ENCODE data around the gene ANKRD37.

ANKRD37 gene

DNA sequence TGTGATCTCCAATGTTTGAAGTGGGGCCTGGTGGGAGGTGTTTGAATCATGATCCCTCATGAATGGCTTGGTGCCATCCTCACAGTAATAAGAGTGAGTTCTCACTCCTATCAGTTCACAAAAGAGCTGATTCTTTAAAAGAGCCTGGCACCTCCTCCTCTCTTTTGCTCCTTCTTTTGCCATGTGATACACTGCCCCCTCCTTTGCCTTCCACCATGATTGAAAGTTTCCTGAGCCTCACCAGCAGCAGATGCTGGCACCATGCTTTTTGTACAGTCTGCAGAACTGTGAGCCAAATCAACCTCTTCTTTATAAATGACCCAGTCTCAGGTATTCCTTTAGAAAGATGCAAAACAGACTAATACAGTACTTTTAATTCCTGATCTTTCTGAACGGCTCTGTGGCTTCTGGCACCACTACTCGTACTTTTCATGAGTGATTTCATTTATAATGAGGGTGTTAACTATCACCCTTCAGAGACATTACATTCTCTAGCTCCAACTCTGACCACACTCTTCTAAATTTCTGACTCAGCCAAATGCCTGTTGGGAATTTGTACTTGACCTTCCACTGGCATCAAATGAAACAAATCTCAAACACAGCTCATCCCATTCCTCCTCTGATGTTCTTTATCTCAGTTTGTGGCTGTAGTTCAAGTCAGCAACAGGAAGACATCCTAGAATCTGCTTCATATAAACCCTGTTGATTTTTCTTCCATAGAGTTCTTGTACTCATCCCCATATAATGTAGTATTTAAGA lies 24.9 kb downstream of the ANKRD37 start:
- no peak for DNase-seq
- TF ChIP-seq, protein P1, sequence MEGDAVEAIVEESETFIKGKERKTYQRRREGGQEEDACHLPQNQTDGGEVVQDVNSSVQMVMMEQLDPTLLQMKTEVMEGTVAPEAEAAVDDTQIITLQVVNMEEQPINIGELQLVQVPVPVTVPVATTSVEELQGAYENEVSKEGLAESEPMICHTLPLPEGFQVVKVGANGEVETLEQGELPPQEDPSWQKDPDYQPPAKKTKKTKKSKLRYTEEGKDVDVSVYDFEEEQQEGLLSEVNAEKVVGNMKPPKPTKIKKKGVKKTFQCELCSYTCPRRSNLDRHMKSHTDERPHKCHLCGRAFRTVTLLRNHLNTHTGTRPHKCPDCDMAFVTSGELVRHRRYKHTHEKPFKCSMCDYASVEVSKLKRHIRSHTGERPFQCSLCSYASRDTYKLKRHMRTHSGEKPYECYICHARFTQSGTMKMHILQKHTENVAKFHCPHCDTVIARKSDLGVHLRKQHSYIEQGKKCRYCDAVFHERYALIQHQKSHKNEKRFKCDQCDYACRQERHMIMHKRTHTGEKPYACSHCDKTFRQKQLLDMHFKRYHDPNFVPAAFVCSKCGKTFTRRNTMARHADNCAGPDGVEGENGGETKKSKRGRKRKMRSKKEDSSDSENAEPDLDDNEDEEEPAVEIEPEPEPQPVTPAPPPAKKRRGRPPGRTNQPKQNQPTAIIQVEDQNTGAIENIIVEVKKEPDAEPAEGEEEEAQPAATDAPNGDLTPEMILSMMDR (IDR thresholded peaks at IDR 0.05; ENCODE audit: low read depth, low read length), result no peak
- Histone ChIP-seq H3K36me3 (peaks cover 36% of the 10 kb centered on the region), H3K27me3 (ENCODE audit: insufficient read depth, low read depth, severe bottlenecking) (no peaks in the 10 kb centered on the region), H3K27ac (no peak overlapping the region), H3K9me3 (ENCODE audit: severe bottlenecking) (no peaks in the 10 kb centered on the region), H3K4me3 (ENCODE audit: low read depth, low read length) (no peak overlapping the region)

DNA sequence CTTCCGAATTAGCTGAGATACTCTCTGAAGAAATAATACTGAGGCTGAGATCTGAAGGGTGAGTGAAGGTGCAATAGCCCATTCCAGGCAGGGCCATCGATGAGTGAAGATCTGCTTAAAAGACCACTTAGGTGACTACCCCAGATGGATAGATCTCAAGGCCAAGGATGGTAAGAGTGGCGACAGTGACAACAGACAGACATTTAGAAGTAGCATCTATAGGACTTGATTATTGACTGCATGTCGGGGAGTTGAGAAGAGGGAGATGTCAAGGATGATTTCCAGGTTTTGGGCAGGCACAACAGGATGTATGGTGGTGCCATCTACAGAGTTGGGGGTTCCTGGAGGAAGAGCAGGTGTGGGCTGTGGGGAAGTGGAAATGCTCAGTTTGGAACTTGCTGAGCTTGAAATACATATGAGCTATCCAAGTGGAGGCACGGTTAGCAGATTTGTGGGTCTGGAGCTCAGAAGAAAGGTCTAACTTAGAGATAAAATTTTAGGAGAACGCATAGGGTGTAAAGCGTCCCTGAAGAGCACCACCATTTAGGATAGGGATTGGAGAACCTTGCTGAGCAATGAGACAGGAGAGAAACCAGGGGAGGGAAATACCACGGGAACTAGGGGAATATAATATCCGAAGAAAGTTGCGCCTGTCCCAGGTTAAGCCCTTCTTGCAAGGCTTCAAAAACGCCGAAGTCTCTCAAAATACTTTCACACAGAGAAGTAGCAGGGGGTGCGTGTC lies 28.4 kb downstream of the ANKRD37 start:
- Histone ChIP-seq H3K36me3 (peaks cover 16% of the 10 kb centered on the region), H3K9me3 (ENCODE audit: severe bottlenecking) (no peaks in the 10 kb centered on the region), H3K4me3 (ENCODE audit: low read depth, low read length) (peak overlapping the region; percentile 89), H3K27ac (peak overlapping the region; percentile 98), H3K27me3 (ENCODE audit: insufficient read depth, low read depth, severe bottlenecking) (no peaks in the 10 kb centered on the region)
- TF ChIP-seq, protein P1 (IDR thresholded peaks at IDR 0.05; ENCODE audit: low read depth, low read length), result no peak
- no peak for DNase-seq

DNA sequence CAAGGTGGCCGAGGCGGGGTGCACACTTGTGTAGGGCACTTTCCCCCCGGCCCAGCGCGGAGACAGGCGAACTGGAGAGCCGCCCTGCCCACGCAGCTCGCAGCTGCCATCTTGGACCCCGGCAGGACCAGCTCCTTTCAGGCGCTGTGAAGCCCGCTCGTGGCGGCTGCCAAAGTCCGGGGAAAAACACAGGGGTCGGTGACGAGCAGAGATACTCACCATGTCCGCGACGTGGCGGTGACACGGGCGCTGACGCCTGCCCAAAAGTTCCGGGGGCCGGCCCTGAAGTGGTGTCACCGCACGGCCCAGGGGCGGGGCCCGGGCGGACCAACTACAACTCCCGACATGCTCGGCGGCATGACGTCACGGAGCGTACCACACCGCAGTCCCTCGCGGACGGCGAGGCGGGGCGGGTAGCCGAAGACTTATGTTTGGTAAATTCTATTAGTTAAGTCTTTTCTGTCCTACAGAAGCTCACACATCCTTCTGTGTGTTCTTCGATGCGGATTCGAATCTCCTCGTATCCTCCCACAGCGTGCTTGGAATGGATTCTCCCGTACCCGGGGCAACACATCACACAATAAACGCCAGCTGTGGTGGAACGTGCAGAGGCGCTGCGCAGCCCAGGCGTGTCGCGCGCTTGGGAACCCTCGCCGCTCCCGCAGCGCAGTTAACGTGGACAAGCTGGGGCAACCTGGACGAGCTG lies 29.2 kb downstream of the ANKRD37 start, which contains the start of gene UFSP2:
UFSP2 (minus strand) TSS at position 318 of the 706 bp plus-strand sequence; CDS start at position 222, 96 bp downstream.
- peak within 1 kb of the TSS; percentile 89 for H3K4me3 ChIP-seq (ENCODE audit: low read depth, low read length)
- H3K27me3 ChIP-seq (ENCODE audit: insufficient read depth, low read depth, severe bottlenecking), result no peaks in the 10 kb centered on the region
- H3K9me3 ChIP-seq (ENCODE audit: severe bottlenecking), result no peaks in the 10 kb centered on the region
- H3K27ac ChIP-seq, result peak within 1 kb of the TSS; percentile 98
- peak; percentile 88 for DNase-seq
- peaks cover 16% of the 10 kb centered on the region for H3K36me3 ChIP-seq
- TF ChIP-seq, protein P1 (IDR thresholded peaks at IDR 0.05; ENCODE audit: low read depth, low read length), result no peak

DNA sequence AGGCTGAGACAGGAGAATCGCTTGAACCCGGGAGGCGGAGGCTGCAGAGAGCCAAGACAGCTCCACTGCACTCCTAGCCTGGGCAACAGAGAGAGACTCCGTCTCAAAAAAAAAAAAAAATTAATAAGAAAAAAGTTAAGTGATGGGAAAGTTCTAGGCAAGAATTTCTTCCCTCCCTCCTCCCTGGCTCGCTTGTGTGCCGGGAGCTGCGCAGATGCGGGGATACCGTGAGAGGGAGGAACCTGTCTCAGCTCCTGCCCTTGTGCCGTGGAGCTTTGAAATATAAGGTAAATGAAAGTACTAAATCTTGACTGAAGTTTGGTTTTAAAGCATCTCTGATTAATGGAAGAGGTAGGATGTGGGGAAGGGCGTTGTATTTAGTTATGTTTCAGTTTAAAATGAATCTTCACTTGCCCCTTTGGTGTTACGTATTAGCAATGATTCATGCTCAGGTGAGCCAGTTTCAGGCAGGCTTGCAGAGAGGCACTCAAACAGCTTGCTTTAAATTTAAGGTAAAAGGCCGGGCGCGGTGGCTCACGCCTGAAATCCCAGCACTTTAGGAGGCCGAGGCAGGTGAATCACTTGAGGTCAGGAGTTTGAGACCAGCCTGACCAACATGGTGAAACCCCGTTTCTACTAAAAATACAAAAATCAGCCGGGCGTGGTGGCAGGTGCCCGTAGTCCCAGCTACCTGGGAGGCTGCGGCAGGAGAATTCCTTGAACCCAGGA lies 30.5 kb downstream of the ANKRD37 start:
- H3K9me3 ChIP-seq (ENCODE audit: severe bottlenecking), result no peaks in the 10 kb centered on the region
- DNase-seq, result no peak
- TF ChIP-seq, protein P1 (IDR thresholded peaks at IDR 0.05; ENCODE audit: low read depth, low read length), result no peak
- H3K27ac ChIP-seq, result no peak overlapping the region
- no peaks in the 10 kb centered on the region for H3K27me3 ChIP-seq (ENCODE audit: insufficient read depth, low read depth, severe bottlenecking)
- peaks cover 6% of the 10 kb centered on the region for H3K36me3 ChIP-seq
- H3K4me3 ChIP-seq (ENCODE audit: low read depth, low read length), result no peak overlapping the region

DNA sequence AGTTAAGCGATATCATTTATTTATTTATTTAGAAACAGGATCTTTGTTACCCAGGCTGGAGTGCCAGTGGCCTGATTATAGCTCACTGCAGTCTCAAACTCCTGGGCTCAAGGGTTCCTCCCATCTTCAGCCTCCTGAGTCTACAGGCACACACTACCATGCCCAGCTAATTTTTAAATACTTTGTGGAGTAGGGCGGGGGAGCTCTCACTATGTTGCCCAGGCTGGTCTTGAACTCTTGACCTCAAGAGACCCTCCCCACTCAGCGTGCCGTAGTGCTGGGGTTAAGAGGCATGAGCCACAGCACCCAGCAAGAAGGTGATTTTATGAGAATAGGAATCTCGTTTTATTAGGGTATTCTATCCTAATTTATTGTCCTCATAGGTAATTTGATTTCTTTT lies 33.0 kb downstream of the ANKRD37 start:
- TF ChIP-seq, protein P1 (IDR thresholded peaks at IDR 0.05; ENCODE audit: low read depth, low read length), result no peak
- no peak overlapping the region for H3K4me3 ChIP-seq (ENCODE audit: low read depth, low read length)
- H3K36me3 ChIP-seq, result 0 out of 2 replicates have a peak, but pooled peaks cover 6% of the 10 kb centered on the region
- H3K27ac ChIP-seq, result no peak overlapping the region
- H3K27me3 ChIP-seq (ENCODE audit: insufficient read depth, low read depth, severe bottlenecking), result no peaks in the 10 kb centered on the region
- no peaks in the 10 kb centered on the region for H3K9me3 ChIP-seq (ENCODE audit: severe bottlenecking)
- no peak for DNase-seq

Measured in WERI-Rb-1 (cell line).